Mucosa of gallbladder (tissue), 1 donor: ENCODE measurements around the gene FSIP1. TPM values are rescaled to one million over a fixed set of nuclear protein-coding genes. Genes with fewer than 3 reads are reported as not detected.
A peak's percentile ranks its signal among the peaks of the same experiment; 100 is the strongest.
"Not testable (repeated sequence)": the region's sequence is repeated elsewhere in the genome, so short reads cannot be mapped to it uniquely, and the experiment has no call there.

Source experiments
- DNase-seq: peaks from one replicate; pipeline ENCODE4 v3.0.0-alpha.2; 2020; ENCODE audit warnings: low spot score
- total RNA-seq: library from RNA; stranded (reverse); gene quantifications from one replicate; pipeline ENCODE4 v1.2.1, GENCODE V29; 2021
- donor health status: DM: no; HTN: no; CAD: no.

FSIP1 gene
- 0.81 TPM for total RNA-seq

- DNase-seq = peak; percentile 97
These were observed at the start of gene FSIP1 for GRCh38 chr15:39782441-39783138. TSS of gene FSIP1 (minus strand) at chr15:39782841. CDS start at chr15:39776524, 6,317 bp downstream.

GRCh38 chr15:39830166-39830565, 47.5 kb upstream of the FSIP1 start:
- no peak for DNase-seq

- DNase-seq = peak; percentile 16
These were observed 45.8 kb upstream of the FSIP1 start for GRCh38 chr15:39828374-39828931.

GRCh38 chr15:39826975-39827374, 44.3 kb upstream of the FSIP1 start:
- no peak for DNase-seq

GRCh38 chr15:39823634-39824033, 41.0 kb upstream of the FSIP1 start:
- no peak for DNase-seq

GRCh38 chr15:39820050-39820602, 37.5 kb upstream of the FSIP1 start:
- DNase-seq = no peak

- no peak for DNase-seq
These were observed 36.9 kb upstream of the FSIP1 start for GRCh38 chr15:39819533-39819932.

- no peak for DNase-seq
These were observed 35.3 kb upstream of the FSIP1 start for GRCh38 chr15:39817892-39818291.

- no peak for DNase-seq
These were observed 31.8 kb upstream of the FSIP1 start for GRCh38 chr15:39814489-39814888.

- DNase-seq = not testable (repeated sequence)
These were observed 30.0 kb upstream of the FSIP1 start for GRCh38 chr15:39812651-39813050.

GRCh38 chr15:39808909-39809308, 26.3 kb upstream of the FSIP1 start:
- no peak for DNase-seq

- DNase-seq = no peak
These were observed 25.1 kb upstream of the FSIP1 start for GRCh38 chr15:39807791-39808190.

GRCh38 chr15:39804026-39804425, 21.4 kb upstream of the FSIP1 start:
- no peak for DNase-seq

- no peak for DNase-seq
These were observed 20.4 kb upstream of the FSIP1 start for GRCh38 chr15:39803016-39803415.

GRCh38 chr15:39801641-39802309, 19.1 kb upstream of the FSIP1 start:
- no peak for DNase-seq

- DNase-seq = no peak
These were observed 16.9 kb upstream of the FSIP1 start for GRCh38 chr15:39799552-39800011.

- no peak for DNase-seq
These were observed 15.7 kb upstream of the FSIP1 start for GRCh38 chr15:39798382-39798781.

- DNase-seq = no peak
These were observed 14.8 kb upstream of the FSIP1 start for GRCh38 chr15:39797407-39797806.

GRCh38 chr15:39796601-39797000, 14.0 kb upstream of the FSIP1 start:
- no peak for DNase-seq

- no peak for DNase-seq
These were observed 12.8 kb upstream of the FSIP1 start for GRCh38 chr15:39795486-39795885.

GRCh38 chr15:39794954-39795353, 12.3 kb upstream of the FSIP1 start:
- DNase-seq = no peak

- no peak for DNase-seq
These were observed 11.3 kb upstream of the FSIP1 start for GRCh38 chr15:39793923-39794322.

- no peak for DNase-seq
These were observed 10.2 kb upstream of the FSIP1 start for GRCh38 chr15:39792844-39793335.
